NCI-H69 (cell line): ENCODE data around the gene LGI2.
"Not testable (repeated sequence)": the region's sequence is repeated elsewhere in the genome, so short reads cannot be mapped to it uniquely, and the experiment has no call there.

Source experiments
- DNase-seq: peaks from one replicate; lab custom pipeline; 2025; lab: John Stamatoyannopoulos, UW

Gene LGI2, protein sequence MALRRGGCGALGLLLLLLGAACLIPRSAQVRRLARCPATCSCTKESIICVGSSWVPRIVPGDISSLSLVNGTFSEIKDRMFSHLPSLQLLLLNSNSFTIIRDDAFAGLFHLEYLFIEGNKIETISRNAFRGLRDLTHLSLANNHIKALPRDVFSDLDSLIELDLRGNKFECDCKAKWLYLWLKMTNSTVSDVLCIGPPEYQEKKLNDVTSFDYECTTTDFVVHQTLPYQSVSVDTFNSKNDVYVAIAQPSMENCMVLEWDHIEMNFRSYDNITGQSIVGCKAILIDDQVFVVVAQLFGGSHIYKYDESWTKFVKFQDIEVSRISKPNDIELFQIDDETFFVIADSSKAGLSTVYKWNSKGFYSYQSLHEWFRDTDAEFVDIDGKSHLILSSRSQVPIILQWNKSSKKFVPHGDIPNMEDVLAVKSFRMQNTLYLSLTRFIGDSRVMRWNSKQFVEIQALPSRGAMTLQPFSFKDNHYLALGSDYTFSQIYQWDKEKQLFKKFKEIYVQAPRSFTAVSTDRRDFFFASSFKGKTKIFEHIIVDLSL

DNA sequence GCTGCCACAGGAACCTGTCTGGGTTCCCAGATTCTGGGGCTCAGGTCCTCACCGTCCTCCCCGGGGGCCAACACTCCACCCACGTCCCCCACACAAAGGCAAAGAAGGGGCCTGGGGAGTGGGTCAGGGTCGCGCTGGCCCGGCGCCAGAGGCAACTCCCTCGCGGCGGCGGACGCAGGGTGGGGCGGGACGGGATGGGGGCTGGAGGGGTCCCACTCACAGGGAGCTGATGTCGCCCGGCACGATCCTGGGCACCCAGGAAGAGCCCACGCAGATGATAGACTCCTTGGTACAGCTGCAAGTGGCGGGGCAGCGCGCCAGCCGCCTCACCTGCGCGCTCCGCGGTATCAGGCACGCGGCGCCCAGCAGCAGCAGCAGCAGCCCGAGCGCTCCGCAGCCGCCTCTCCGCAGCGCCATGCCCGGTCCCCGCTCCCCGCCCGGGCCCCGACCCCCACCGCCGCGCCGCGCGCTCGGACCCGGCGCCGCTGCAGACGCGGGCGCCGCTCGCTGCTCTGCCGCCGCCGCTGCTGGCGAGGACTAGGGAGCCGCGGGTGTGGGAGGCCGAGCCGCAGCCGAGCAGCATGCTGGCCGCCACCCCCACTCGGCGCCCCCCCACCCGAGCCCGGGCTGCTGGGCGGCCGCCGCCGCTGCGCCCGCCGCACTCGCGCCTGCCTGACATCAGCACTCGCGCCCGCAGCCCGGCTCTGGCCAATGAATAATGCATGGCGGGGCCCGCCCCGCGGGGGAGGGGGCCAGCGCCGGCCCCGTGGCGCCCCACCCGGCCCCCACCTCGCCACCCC lies at the start of gene LGI2:
Gene LGI2 (minus strand): TSS at position 670 of the 800 bp plus-strand sequence. CDS start 253 bp downstream, at position 417.
- DNase-seq = peak; percentile 72

DNA sequence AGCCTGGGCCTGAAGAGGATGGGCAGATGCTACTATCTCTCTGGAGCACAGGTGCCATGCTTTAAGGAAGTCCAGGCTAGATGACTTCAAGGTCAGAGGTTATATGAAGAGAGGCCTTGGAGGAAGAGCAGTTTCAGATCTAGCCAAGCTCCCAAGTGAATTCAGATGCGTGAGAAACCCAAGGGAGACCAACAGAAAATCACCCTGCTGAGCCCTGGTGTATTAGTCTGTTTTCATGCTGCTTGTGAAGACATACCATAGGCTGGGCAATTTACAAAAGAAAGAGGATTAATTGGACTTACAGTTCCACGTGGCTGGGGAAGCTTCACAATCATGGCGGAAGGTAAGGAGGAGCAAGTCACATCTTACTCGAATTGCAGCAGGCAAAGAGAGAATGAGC lies 47.8 kb upstream of the LGI2 start:
- no peak for DNase-seq

DNA sequence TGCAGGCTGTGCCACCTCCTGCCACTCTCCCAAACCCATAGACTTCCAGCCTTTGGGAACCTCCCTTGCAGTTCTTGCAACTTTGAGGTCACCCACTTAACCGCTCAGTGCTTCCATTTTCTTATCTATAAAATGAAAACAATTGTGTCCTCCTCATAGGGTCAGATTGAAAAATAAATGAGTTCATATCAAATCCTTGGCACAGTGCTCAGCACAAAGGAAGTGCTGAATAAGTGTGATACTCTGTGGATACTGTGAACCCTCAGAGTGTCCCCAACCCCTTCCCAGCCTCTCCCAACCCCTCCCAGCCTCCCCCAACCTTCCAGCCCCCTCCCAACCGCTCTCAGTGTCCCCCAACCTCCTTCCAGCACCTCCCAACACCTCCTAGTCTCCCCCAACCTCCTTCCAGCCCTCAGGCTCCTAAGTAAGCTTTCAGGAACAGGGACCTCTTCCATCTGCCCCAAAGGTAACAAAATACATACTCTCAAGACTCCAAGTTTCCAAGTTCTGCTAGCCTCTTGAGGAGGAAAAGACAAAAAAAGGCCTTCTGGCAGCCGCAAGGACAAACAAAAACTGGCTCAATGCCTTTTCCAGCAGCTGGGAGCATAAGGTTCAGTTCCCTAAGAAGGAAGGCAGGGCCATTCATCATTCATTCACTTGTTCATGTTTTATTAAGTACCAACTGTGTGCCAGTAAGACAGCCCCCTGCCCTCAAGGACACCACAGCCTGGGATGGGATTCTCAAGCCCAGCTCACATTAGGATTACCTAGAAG lies 46.1 kb upstream of the LGI2 start:
- DNase-seq = no peak

DNA sequence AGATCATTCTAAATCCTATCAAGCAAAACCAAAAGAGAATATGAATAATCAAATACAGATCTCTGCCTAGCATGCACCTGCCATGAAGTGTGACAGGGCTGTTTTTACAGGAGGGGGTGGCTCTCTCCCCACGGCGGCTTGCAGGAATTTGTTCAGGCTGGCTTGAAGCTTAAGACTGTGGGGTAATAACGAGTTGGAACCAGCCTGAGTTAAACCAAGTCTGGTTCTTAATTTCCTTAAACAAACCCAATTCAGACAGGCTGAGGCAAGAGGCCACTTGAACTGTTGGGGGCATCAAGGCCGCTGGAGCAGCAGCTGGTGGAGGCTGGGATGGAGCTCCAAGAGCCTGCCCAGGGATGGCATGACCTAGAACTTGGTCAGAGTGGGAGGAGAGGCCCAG lies 45.1 kb upstream of the LGI2 start:
- DNase-seq = no peak

DNA sequence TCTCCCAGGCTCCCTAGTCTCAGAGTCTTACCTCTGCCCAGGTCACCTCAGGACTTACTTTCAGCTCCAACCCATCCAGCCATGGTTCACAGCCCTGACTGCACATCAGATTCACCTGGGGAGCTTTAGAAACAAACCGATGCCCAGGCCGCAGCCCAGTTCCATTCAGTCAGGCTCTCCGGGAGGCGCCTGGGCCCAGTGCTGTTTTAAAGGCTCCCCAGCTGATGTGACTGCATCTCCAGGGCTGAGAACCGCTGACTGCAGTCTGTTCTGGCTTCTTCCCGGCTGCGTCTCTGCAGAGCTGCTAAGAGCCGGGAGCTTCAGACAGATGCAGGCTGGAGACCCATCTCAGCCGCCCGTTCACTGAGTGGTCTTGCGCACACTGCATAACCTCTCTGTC lies 44.4 kb upstream of the LGI2 start:
- peak; percentile 4 for DNase-seq

DNA sequence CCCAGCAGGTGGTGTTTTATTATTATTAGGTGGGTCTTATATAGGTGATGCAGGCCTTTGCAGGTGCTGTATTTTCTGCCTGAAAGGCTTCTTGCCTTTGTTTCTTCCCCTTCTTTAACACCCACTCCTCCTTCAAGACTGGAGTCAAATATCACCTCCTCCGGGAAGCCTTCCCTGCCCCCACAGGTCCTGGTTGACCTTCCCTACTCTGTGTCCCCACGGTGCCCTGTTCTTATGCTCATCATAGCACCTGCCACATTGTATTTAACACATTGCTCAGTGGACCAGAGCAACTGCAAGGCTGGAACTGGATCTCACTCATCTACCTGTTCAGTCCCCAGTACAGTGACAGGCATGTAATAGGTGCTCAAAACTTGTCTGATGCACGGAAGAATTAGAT lies 39.8 kb upstream of the LGI2 start:
- no peak for DNase-seq

DNA sequence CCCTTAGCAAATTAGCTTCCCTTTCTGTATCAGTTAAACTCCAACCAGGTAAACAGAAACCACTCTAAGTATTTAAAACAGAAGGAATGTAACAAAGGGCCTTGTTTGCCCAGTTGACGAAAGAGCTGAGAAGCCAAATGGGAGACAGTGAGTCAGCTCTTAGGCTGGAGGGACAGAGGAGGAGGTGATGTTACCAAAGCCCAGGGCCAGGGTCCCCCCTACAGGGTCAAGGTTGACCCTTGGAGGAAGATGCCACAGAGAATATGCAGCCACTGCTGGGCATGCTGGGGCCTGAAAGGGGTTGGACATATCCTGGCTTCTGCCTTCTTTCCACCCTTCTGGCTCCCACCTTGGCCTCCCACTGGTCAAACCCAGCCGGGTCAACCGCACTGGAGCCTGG lies 38.3 kb upstream of the LGI2 start:
- peak; percentile 48 for DNase-seq

DNA sequence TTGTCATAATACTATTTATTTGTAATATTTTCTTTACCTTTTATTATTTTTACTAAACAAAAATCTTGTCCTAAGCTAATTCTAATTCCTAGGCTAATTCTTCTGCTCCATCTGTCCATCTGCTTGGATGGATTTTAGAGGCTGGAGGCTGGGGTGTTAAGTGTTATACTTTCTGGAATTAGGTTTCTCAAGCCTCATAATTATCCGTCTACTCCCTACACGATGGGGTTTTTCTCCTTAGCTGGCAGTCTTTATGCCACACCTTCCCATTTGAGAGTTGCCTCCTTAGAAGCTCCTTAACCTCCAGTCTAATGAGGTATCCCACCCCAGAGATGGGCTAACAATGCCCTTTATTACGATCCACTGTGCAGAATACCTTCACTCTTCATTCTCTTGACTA lies 37.6 kb upstream of the LGI2 start:
- DNase-seq = peak; percentile 8

DNA sequence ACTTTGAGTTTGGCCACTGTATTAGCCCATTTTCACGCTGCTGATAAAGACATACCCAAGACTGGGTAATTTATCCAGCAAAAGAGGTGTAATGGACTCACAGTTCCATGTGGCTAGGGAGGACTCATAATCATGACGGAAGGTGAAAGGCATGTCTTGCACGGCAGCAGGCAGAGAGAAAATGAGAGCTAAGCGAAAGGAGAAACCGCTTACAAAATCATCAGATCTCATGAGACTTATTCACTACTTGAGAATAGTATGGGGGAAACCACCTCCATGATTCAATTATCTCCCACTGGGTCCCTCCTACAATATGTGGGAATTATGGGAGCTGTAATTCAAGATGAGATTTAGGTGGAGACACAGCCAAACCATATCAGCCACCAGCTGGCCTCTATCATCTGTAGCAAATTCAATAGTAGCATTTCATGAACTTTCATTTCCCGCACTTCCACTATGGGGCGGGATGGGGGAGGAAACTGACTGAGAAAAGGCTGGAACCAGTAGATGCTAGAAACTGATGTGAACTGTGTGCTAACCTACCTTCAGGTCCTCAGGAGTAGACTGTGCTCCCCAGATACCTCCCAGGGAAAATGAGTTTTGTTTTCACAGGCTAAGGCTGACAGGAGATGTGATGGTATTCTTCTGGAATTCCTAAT lies 35.3 kb upstream of the LGI2 start:
- DNase-seq = no peak

DNA sequence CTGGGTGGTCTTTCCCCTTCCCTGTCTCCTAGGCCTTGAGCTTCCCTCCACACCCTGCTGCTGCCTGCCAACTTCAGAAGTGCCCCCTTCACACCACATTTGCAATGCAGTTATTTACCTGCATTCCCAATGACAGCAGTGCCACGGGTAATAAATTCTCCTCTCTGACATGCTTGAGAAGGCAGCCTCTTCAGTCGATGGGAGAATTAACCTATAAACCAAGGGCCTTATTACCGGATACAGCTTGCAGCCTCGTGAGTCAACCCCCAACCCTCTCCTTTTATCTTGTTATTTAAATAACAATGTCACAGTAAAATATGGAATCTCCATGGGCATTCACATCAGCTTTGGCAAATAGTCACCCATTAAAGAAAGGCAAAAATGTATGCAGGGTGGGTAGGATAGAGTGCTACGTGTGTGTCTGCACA lies 34.7 kb upstream of the LGI2 start:
- DNase-seq = peak; percentile 68

DNA sequence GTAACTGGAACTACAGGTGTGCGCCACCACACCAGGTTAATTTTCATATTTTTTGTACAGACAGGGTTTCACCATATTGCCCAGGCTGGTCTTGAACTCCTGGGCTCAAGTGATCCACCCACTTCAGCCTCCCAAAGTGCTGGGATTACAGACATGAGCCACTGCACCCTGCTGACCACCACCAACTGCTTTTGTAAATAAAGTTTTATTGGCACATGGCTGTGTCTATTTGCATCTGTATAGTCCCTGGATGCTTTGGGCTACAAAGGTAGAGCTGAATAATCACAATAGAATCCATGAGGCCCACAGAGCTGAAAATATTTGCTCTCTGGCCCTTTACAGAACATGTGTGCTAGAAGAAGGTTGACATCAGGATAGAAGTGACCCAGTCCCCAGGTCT lies 33.7 kb upstream of the LGI2 start:
- peak; percentile 29 for DNase-seq

DNA sequence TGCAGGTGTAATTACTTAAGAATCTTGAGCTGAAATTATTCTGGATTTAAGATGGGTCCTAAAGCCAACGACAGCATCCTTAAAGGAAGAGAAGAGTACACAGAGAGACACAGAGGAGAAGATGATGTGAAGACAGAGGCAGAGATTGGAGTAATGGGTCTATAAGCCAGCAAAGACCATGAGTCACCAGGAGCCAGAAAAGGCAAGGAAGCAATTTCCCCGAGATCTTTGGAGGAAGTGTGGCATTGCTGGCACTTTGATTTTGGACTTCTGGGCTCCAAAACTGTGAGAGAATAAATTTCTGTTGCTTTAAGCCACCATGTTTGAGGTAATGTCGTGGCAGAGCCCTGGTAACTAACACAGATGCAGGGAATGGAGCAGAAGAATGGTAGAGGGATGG lies 32.4 kb upstream of the LGI2 start:
- DNase-seq = no peak

DNA sequence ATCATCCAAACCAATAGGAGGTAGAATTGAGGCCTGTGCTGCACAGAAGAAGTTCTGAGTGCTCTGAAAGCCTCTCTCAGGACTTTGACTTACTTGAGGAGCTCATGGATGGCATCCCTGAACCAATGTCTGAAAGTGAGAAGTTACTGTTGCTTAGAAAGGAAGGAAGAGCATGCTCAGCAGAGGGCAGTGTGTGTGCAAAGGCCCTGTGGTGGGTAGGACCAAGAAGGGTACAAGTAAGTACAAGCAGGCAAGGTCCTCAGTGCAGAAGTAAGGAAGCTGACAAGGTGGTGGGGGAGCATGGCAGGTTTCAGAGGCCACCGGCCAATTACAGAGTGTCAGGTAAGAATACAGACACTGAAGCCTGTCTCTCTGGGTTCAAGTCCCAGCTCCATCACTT lies 31.4 kb upstream of the LGI2 start:
- DNase-seq = no peak

DNA sequence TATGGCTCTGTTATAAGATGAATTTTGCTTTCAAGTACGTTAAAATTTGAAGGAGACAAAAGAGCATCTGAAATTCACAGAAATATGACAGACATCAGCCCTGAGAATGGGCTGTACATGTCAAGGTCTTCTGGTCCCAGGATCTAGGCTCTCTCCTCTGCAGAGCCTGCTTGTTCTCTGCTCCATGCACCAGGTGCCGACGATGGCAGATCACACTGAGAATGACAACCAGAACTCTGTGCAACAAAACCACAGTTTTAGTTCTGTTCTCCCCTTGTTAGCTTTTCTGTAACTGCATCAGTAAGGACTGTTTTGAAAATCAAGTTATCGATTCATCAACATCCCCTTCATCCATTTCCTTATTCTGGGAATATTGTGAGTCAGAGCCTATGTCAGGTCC lies 30.9 kb upstream of the LGI2 start:
- DNase-seq = no peak

DNA sequence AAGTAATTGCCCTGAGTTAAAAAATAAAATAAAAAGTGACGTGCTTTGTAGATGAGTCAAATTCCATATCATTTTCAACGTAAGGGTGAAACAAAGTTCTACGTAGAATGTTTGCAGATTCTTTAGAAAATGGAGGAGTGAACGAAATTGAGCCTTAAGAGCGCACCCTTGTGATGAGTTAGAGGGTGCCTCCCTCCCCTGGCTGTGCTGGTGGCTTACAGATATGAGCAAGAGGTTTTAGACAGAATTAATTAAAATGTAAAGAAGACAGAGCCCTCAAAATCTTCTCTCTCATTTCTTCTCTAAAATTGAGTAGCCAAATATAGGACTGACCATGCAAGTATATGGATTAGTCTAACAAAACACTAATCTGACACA lies 30.2 kb upstream of the LGI2 start:
- no peak for DNase-seq

DNA sequence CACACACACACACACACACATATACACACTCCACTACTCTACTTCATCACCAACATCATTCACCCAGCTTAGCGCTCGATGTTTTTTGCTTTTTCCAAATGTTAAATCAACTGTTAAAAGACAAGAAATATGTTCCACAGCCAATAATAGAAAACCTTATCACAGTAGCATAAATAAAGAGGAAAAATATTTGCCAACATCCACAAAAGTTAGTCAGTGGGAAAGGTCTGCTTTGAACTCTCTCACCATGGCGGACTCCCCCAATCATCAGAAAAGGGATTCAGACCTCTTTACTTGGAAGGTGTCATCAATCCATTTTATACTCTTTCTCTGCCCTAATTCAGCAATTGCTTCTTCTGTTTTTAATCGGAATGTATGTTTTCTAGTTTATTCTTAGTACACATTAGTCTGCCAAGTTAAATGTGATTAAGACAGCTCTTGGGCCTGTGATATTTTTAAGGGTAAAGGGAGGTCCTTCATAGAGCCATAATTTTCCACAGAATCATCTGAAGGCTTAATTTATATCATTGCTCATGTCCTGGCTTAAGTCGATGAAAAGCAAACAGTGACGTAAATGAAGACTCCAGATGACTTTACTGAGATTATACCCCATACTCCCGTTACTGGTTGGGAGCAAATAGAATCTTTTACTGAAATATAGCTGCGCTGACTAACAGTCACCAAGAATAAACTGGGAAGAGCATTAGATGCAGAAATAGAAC lies 29.7 kb upstream of the LGI2 start:
- no peak for DNase-seq

DNA sequence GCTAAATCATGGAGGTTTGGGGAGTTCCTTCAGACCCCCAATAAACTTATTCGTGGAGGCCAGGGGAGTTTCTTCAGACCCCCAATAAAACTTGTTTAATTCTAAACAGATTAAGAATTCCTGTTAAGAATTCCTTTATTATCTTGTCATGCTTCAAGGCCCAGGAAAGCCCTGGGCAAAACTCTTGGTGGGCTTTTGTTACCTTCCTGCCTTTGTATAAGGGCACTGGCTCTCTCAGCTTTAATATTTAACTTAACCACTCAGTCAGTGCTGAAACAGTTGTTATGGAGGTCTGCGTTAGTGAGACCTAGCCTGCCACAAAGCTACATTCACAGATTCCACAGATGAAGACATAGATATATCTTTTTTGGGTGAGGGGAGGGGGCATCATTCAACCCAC lies 29.0 kb upstream of the LGI2 start:
- DNase-seq = no peak

DNA sequence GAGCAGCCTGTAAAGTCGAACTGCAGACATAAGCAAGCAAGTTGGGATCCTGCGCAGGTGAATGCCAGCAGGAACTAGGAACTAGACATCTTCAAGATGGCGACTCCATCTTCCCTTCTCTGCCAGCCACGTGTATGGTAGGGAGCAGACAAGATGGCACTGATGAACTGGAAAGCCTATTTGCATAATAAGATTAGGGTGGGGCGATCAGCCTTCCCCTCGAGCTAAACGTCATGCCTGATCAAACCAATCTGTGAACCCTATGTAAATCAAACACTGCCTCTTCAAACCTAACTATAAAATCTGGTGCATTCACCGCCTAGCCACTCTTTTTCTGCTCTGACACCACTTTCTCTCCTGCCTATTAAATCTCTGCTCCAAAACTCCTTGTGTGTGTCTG lies 28.1 kb upstream of the LGI2 start:
- no peak for DNase-seq

DNA sequence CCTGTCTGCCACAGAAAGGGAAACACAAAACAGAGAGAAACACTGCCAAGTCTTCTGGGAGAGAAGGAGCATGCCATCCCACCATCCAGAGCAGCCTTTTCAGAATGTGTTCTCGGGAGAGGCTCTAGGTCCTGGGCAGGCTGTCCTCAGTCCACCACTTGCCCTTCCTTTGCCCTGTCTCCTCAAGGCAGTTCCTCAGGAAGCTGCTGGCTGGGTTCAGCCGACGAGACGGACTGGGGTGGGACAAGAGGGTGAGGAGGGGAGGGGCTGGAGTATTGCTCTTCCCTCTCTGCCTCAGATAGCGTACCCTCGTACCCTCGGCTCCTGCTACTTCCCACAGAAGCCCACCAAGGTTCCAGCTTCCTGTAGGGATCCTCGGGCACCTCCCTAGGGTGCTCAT lies 26.6 kb upstream of the LGI2 start:
- DNase-seq = no peak

DNA sequence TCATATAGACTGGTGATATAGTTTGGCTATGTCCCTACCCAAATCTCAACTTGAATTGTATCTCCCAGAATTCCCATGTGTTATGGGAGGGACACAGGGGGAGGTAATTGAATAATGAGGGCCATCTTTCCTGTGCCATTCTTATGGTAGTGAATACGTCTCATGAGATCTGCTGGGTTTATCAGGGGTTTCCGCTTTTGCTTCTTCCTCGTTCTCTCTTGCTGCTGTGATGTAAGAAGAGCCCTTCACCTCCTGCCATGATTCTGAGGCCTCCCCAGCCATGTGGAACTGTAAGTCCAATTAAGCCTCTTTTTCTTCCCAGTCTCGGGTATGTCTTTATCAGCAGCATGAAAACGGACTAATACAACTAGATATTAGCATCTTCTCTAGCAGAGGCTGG lies 21.3 kb upstream of the LGI2 start:
- DNase-seq = not testable (repeated sequence)

DNA sequence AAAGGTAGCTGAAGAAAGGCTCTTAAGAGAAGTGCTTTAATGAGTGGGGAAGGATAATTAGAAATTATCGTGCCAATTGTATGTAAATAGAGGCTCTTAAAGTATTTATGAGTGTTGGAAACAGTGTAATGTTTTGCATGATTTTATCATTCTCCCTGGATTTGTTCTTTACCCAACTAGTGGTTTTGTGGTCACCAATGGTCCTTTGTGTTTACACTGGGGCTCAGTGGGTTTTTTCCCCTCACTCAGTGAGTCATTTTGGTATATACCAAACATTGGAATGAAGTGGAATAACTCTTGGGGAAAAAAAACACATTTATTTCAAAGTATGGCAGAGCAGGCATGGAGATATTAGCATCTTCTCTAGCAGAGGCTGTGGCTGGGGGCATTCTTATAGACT lies 20.8 kb upstream of the LGI2 start:
- no peak for DNase-seq
